Endodermal cell (in vitro differentiated cells): Measurements from ENCODE around the gene ZNF813. TPM values are rescaled to one million over a fixed set of nuclear protein-coding genes. Genes with fewer than 3 reads are reported as not detected.

Experiments
- DNase-seq: peaks from one replicate; pipeline ENCODE4 v3.0.0-alpha.2; 2017
- H3K27ac ChIP-seq: 2 replicates; pipeline ENCODE4 v1.5.1; 2013; ENCODE audit warnings: mild to moderate bottlenecking, low read depth, low read length, moderate library complexity
- H3K27me3 ChIP-seq: 2 replicates; pipeline ENCODE4 v1.6.1; 2013; ENCODE audit warnings: mild to moderate bottlenecking, low read length, moderate library complexity; ENCODE audit not compliant: insufficient read depth, control insufficient read depth, poor library complexity, severe bottlenecking
- H3K36me3 ChIP-seq: 2 replicates; pipeline ENCODE4 v1.7.0; 2013; ENCODE audit warnings: mild to moderate bottlenecking, low read length, moderate library complexity; ENCODE audit not compliant: control insufficient read depth, insufficient read depth
- H3K4me1 ChIP-seq: one replicate; pipeline ENCODE4 v1.7.0; 2013; ENCODE audit warnings: low read length; ENCODE audit not compliant: control insufficient read depth, insufficient read depth
- H3K4me3 ChIP-seq: 2 replicates; pipeline ENCODE4 v1.5.1; 2013; ENCODE audit warnings: mild to moderate bottlenecking, low read length, moderate library complexity
- H3K9ac ChIP-seq: 2 replicates; pipeline ENCODE4 v1.6.1; 2013; ENCODE audit warnings: mild to moderate bottlenecking, low read length, moderate library complexity; ENCODE audit not compliant: poor library complexity, severe bottlenecking; ENCODE audit errors: extremely low read depth
- H3K9me3 ChIP-seq: 2 replicates; pipeline ENCODE4 v1.6.1; 2013; ENCODE audit warnings: mild to moderate bottlenecking, low read length, moderate library complexity; ENCODE audit not compliant: control insufficient read depth
- H3K27ac Mint-ChIP-seq: 2 replicates; pipeline ENCODE4 v1.8.0; 2020; ENCODE audit warnings: mixed read lengths
- H3K27me3 Mint-ChIP-seq: 2 replicates; pipeline ENCODE4 v1.8.0; 2021; ENCODE audit warnings: mild to moderate bottlenecking, mixed read lengths; ENCODE audit not compliant: insufficient read depth
- H3K36me3 Mint-ChIP-seq: 2 replicates; pipeline ENCODE4 v1.8.0; 2020; ENCODE audit warnings: low read depth, mixed read lengths
- H3K4me1 Mint-ChIP-seq: 2 replicates; pipeline ENCODE4 v1.8.0; 2020; ENCODE audit warnings: mixed read lengths
- H3K4me3 Mint-ChIP-seq: 2 replicates; pipeline ENCODE4 v1.8.0; 2020; ENCODE audit warnings: mild to moderate bottlenecking, moderate library complexity, mixed read lengths
- H3K9me3 Mint-ChIP-seq: 2 replicates; pipeline ENCODE4 v1.8.0; 2020; ENCODE audit warnings: mild to moderate bottlenecking, mixed read lengths
- WGBS, 2 experiments: methylation state at CpG; one replicate each; pipeline versions ENCODE4 v1.1.5 to v1.1.7; 2013; ENCODE audit warnings: missing lambda C conversion rate in 2 of 2, mixed read lengths in 1 of 2; ENCODE audit not compliant: insufficient coverage in 1 of 2, insufficient read length in 1 of 2; 5-methylcytosine and 5-hydroxymethylcytosine counted together
- total RNA-seq, 2 donors: library from RNA; stranded (reverse); fragmentation: NEBNext Ultra II Directional in 1 of 2; extraction: Animal tissue kit (Norgen Biotek cat#: 25700) in 1 of 2; gene quantifications; 2 replicates in 1 of 2; 3 replicates in 1 of 2; pipeline ENCODE4 v1.2.1, GENCODE V29; 2021
- TF ChIP-seq, protein P1 (sequence below): fragments of 200-600 bp; sonication (generic); conservative IDR thresholded peaks from 2 replicates; pipeline ENCODE4 v1.5.0; 2021; ENCODE audit warnings: antibody characterized with exemption, mild to moderate bottlenecking

The ZNF813 gene
- total RNA-seq, 2 donors from 2014 or later = 38.7 to 58.5 TPM

DNA sequence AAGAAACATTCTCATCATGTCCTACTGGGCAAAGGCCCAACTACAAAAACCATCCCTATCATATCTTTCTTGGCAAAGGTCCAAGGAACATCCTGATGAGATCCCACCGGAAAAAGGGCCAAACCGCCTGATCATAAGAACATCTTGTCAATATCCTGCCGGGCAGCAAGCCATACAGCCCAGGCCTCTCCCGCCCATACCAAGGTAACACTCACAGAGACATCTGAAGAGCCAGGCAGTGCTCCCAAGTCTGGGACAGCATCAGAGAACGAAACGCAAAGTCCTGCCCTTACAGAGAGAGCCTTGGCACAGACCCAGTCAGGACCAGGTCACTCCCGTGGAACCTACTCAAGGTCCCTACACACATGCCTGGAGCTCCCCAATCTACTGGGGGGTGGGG is 51.9 kb downstream of the ZNF813 start:
- Mint-ChIP-seq H3K36me3 (peaks cover 26% of the 10 kb centered on the region), H3K27ac (peak overlapping the region; percentile 16), H3K4me3 (peak overlapping the region; percentile 22), H3K4me1 (peaks cover 6% of the 10 kb centered on the region), H3K27me3 (no peaks in the 10 kb centered on the region), H3K9me3 (peaks cover 9% of the 10 kb centered on the region)
- Histone ChIP-seq H3K27me3 (no peaks in the 10 kb centered on the region), H3K4me3 (no peak overlapping the region), H3K9me3 (peaks cover 4% of the 10 kb centered on the region), H3K36me3 (peaks cover 12% of the 10 kb centered on the region), H3K9ac (no peak overlapping the region), H3K4me1 (no peaks in the 10 kb centered on the region), H3K27ac (no peak overlapping the region)
- DNase-seq = no peak
- 91% methylated on average over 7 of the region's 7 CpGs; no CpG with 5 or more reads in 1 of the 2 experiments for WGBS, 2 experiments
- TF ChIP-seq, protein P1, sequence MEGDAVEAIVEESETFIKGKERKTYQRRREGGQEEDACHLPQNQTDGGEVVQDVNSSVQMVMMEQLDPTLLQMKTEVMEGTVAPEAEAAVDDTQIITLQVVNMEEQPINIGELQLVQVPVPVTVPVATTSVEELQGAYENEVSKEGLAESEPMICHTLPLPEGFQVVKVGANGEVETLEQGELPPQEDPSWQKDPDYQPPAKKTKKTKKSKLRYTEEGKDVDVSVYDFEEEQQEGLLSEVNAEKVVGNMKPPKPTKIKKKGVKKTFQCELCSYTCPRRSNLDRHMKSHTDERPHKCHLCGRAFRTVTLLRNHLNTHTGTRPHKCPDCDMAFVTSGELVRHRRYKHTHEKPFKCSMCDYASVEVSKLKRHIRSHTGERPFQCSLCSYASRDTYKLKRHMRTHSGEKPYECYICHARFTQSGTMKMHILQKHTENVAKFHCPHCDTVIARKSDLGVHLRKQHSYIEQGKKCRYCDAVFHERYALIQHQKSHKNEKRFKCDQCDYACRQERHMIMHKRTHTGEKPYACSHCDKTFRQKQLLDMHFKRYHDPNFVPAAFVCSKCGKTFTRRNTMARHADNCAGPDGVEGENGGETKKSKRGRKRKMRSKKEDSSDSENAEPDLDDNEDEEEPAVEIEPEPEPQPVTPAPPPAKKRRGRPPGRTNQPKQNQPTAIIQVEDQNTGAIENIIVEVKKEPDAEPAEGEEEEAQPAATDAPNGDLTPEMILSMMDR = no peak

GRCh38 chr19:53520163-53520546 is 52.6 kb downstream of the ZNF813 start:
- peak overlapping the region; percentile 16 for H3K27ac ChIP-seq
- Mint-ChIP-seq H3K27ac (peak overlapping the region; percentile 92), H3K36me3 (peaks cover 31% of the 10 kb centered on the region), H3K9me3 (peaks cover 14% of the 10 kb centered on the region), H3K27me3 (no peaks in the 10 kb centered on the region), H3K4me1 (peaks cover 6% of the 10 kb centered on the region), H3K4me3 (peak overlapping the region; percentile 94)
- no peak for DNase-seq
- H3K4me3 ChIP-seq = peak overlapping the region; percentile 76
- peak overlapping the region; percentile 44 for H3K9ac ChIP-seq
- peaks cover 4% of the 10 kb centered on the region for H3K9me3 ChIP-seq
- WGBS, 2 experiments = 84 to 90% methylated on average over 10 to 13 of the region's 13 CpGs
- TF ChIP-seq, protein P1 = no peak
- no peaks in the 10 kb centered on the region for H3K4me1 ChIP-seq
- H3K36me3 ChIP-seq = peaks cover 12% of the 10 kb centered on the region
- no peaks in the 10 kb centered on the region for H3K27me3 ChIP-seq

- H3K27me3 ChIP-seq = no peaks in the 10 kb centered on the region
- TF ChIP-seq, protein P1 = no peak
- H3K27me3 Mint-ChIP-seq = no peaks in the 10 kb centered on the region
- peaks cover 6% of the 10 kb centered on the region for H3K4me1 Mint-ChIP-seq
- peak overlapping the region; percentile 97 for H3K27ac Mint-ChIP-seq
- H3K9me3 Mint-ChIP-seq = peaks cover 20% of the 10 kb centered on the region
- peaks cover 10% of the 10 kb centered on the region for H3K9me3 ChIP-seq
- 2 to 3% methylated on average over 37 to 46 of the region's 46 CpGs for WGBS, 2 experiments
- H3K9ac ChIP-seq = peak overlapping the region; percentile 72
- peaks cover 14% of the 10 kb centered on the region for H3K36me3 ChIP-seq
- H3K27ac ChIP-seq = peak overlapping the region; percentile 16
- no peaks in the 10 kb centered on the region for H3K4me1 ChIP-seq
- peak overlapping the region; percentile 96 for H3K4me3 ChIP-seq
- peak; percentile 99 for DNase-seq
- peak overlapping the region; percentile 94 for H3K4me3 Mint-ChIP-seq
- H3K36me3 Mint-ChIP-seq = peaks cover 38% of the 10 kb centered on the region
These were observed 53.2 kb downstream of the ZNF813 start for GRCh38 chr19:53520547-53521372.
